K562 (cell line): ENCODE data around the gene AHCYL1. TPM values are rescaled to one million over a fixed set of nuclear protein-coding genes. Genes with fewer than 3 reads are reported as not detected.

Experiments used
- ATF1 ChIP-seq, 2 experiments: fragments of 450-650 bp in 1 of 2; IDR thresholded peaks; 2 replicates each; pipeline ENCODE4 v1.6.1; 2016; ENCODE audit warnings: missing compliant biosample characterization in 1 of 2, missing genetic modification characterization in 1 of 2
- E2F3 ChIP-seq: fragments of 250-450 bp; sonication (Bioruptor Pico); IDR thresholded peaks from 2 replicates; pipeline ENCODE4 v1.4.0; 2020; ENCODE audit warnings: mild to moderate bottlenecking
- KLF1 ChIP-seq: fragments of 450-650 bp; IDR thresholded peaks from 2 replicates; pipeline ENCODE4 v1.6.1; 2016; ENCODE audit warnings: missing genetic modification characterization, missing compliant biosample characterization
- PCBP1 ChIP-seq: fragments of 200-400 bp; formaldehyde crosslinking; IDR thresholded peaks from 2 replicates; pipeline ENCODE4 v1.6.1; 2018; ENCODE audit warnings: mild to moderate bottlenecking, low read depth, low read length; ENCODE audit not compliant: poor library complexity, severe bottlenecking
- ZNF143 ChIP-seq: sonication (generic); formaldehyde crosslinking; IDR thresholded peaks from 2 replicates; pipeline ENCODE4 v1.9.0; 2022; ENCODE audit warnings: mild to moderate bottlenecking, missing genetic modification reagents
- ZNF431 ChIP-seq: sonication (generic); formaldehyde crosslinking; IDR thresholded peaks from 2 replicates; pipeline ENCODE4 v1.8.0; 2022; ENCODE audit warnings: mild to moderate bottlenecking, missing genetic modification reagents
- polyA plus RNA-seq, 8 experiments: library from polyadenylated mRNA; depleted of rRNA in 4 of 8; stranded (reverse) in 5 of 8; unstranded in 3 of 8; fragments of >200 nt; fragmentation: Nextera tagmentation in 2 of 8; fragmentation: Illumina TruSeq in 1 of 8; extraction: Ambion mirVana in 2 of 8; extraction: Trizol in 1 of 8; gene quantifications; 2 replicates each; pipeline versions ENCODE4 v1.2.1 to v1.2.3, GENCODE V29; 2011 to 2014; ENCODE audit warnings: inconsistent platforms in 1 of 8, missing spikeins in 1 of 8
- total RNA-seq, 7 experiments: library from RNA; depleted of rRNA in 6 of 7; stranded (reverse); fragments of >200 nt in 6 of 7; fragmentation: Illumina TruSeq in 2 of 7; extraction: Trizol in 2 of 7; gene quantifications; 2 replicates each; pipeline versions ENCODE4 v1.2.1 to v1.2.3, GENCODE V29; 2011 to 2021; ENCODE audit warnings: low replicate concordance in 1 of 7
- TF ChIP-seq, protein P1 (sequence below): fragments of 250-450 bp; sonication (Bioruptor Pico); IDR thresholded peaks from 2 replicates; pipeline ENCODE4 v1.4.0; 2020
- TF ChIP-seq, protein P2 (sequence below): IDR thresholded peaks from 2 replicates; pipeline ENCODE4 v1.6.1; 2011; ENCODE audit warnings: borderline replicate concordance, low read depth, mild to moderate bottlenecking, moderate library complexity, low read length; ENCODE audit not compliant: insufficient read depth, poor library complexity, severe bottlenecking
- TF ChIP-seq, protein P3 (sequence below), 2 experiments: fragments of 450-650 bp; conservative IDR thresholded peaks; 2 replicates each; pipeline ENCODE4 v1.6.1; 2017; ENCODE audit warnings: mild to moderate bottlenecking in 2 of 2, moderate library complexity in 2 of 2

Gene AHCYL1
- total and polyA plus RNA-seq, 9 of the 15 experiments (the other 6 are each of a cell fraction or from before 2014, with no cell fraction given), result 27.3 to 118 (median 44.5) TPM

DNA sequence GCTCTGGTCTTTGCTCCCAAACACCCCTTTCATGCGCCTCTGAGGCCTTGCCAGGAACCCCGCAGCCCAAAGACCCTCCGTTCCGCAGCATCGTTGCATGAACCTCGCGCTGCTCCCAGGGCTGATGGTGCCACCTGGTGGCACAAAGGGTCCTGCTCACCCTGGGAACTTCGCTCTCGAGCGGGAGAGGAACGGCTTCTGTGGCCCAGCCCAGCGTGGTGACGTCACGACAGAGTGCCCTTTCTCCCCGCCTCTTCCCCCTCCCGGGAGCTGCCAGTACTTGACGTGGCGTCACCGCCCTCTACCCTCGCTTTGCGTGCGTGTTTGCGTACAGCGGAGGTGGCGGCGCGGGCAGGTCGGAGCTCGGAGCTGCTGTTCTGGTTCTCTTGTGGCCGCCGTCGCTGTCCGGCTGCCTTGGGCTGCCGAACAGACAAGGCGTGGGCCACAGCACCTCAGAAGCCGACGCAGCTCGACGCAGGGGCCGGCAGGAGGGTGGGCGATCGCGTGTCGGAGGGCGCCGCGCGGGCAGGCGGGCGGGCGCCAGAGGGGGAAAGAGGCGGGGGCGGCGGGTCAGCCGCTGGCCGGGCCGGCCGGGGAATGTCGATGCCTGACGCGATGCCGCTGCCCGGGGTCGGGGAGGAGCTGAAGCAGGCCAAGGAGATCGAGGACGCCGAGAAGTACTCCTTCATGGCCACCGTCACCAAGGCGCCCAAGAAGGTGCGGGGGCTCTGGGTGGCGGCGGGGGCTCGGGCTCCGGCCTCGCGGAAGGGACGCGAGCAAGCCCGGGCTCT, at the start of gene AHCYL1 (continued):
- TF ChIP-seq, protein P1, sequence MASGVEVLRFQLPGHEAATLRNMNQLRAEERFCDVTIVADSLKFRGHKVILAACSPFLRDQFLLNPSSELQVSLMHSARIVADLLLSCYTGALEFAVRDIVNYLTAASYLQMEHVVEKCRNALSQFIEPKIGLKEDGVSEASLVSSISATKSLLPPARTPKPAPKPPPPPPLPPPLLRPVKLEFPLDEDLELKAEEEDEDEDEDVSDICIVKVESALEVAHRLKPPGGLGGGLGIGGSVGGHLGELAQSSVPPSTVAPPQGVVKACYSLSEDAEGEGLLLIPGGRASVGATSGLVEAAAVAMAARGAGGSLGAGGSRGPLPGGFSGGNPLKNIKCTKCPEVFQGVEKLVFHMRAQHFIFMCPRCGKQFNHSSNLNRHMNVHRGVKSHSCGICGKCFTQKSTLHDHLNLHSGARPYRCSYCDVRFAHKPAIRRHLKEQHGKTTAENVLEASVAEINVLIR (CRISPR knock-in tag), result peak; percentile 94
- TF ChIP-seq, protein P2, sequence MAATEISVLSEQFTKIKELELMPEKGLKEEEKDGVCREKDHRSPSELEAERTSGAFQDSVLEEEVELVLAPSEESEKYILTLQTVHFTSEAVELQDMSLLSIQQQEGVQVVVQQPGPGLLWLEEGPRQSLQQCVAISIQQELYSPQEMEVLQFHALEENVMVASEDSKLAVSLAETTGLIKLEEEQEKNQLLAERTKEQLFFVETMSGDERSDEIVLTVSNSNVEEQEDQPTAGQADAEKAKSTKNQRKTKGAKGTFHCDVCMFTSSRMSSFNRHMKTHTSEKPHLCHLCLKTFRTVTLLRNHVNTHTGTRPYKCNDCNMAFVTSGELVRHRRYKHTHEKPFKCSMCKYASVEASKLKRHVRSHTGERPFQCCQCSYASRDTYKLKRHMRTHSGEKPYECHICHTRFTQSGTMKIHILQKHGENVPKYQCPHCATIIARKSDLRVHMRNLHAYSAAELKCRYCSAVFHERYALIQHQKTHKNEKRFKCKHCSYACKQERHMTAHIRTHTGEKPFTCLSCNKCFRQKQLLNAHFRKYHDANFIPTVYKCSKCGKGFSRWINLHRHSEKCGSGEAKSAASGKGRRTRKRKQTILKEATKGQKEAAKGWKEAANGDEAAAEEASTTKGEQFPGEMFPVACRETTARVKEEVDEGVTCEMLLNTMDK, result peak; percentile 1
- TF ChIP-seq ZNF431 (CRISPR knock-in tag) (peak; percentile 88), ZNF143 (CRISPR knock-in tag) (0 out of 2 replicates have a peak, but pooled peaks have one; percentile 21), E2F3 (CRISPR knock-in tag) (peak; percentile 32), KLF1 (tag) (peak; percentile 76; the same call in 1 of the 2 replicates), ATF1 (CRISPR knock-in tag; IDR thresholded peaks at IDR 0.05) (peak; percentile 87), ATF1 (tag; IDR thresholded peaks at IDR 0.05) (peak; percentile 100), PCBP1 (peak; percentile 85)
- TF ChIP-seq, protein P3, sequence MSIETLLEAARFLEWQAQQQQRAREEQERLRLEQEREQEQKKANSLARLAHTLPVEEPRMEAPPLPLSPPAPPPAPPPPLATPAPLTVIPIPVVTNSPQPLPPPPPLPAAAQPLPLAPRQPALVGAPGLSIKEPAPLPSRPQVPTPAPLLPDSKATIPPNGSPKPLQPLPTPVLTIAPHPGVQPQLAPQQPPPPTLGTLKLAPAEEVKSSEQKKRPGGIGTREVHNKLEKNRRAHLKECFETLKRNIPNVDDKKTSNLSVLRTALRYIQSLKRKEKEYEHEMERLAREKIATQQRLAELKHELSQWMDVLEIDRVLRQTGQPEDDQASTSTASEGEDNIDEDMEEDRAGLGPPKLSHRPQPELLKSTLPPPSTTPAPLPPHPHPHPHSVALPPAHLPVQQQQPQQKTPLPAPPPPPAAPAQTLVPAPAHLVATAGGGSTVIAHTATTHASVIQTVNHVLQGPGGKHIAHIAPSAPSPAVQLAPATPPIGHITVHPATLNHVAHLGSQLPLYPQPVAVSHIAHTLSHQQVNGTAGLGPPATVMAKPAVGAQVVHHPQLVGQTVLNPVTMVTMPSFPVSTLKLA (conservative IDR thresholded peaks at IDR 0.05), result peak; percentile 81 to 93
